GM21737 (cell line): ENCODE data around the gene ST3GAL3.

Experiments
- ATAC-seq: cut with Tn5 transposase; IDR thresholded peaks from one replicate; pipeline ENCODE4 v1.9.1; 2021; ENCODE audit warnings: mild to moderate bottlenecking, moderate library complexity; ENCODE audit not compliant: unreplicated experiment

The ST3GAL3 gene

GRCh38 chr1:43847290-43847689 is 140.0 kb downstream of the ST3GAL3 start:
- no peak for ATAC-seq

GRCh38 chr1:43847882-43848281 is 140.5 kb downstream of the ST3GAL3 start:
- ATAC-seq = no peak

- ATAC-seq = no peak
These were observed 142.3 kb downstream of the ST3GAL3 start for GRCh38 chr1:43849670-43850069.

GRCh38 chr1:43850591-43851233 is 143.4 kb downstream of the ST3GAL3 start:
- ATAC-seq = no peak

- no peak for ATAC-seq
These were observed 144.4 kb downstream of the ST3GAL3 start for GRCh38 chr1:43851561-43852338.

GRCh38 chr1:43853161-43853921 is 146.0 kb downstream of the ST3GAL3 start:
- no peak for ATAC-seq

- ATAC-seq = no peak
These were observed 147.1 kb downstream of the ST3GAL3 start for GRCh38 chr1:43854473-43854872.

- ATAC-seq = no peak
These were observed 148.9 kb downstream of the ST3GAL3 start for GRCh38 chr1:43856188-43856587.

GRCh38 chr1:43857163-43857562 is 149.8 kb downstream of the ST3GAL3 start:
- no peak for ATAC-seq

GRCh38 chr1:43858324-43858723 is 151.0 kb downstream of the ST3GAL3 start:
- ATAC-seq = no peak

GRCh38 chr1:43861337-43861736 is 154.0 kb downstream of the ST3GAL3 start:
- ATAC-seq = no peak

GRCh38 chr1:43861988-43862735 is 154.8 kb downstream of the ST3GAL3 start:
- no peak for ATAC-seq

GRCh38 chr1:43864111-43865045 is 157.0 kb downstream of the ST3GAL3 start:
- ATAC-seq = no peak

- no peak for ATAC-seq
These were observed 158.9 kb downstream of the ST3GAL3 start for GRCh38 chr1:43866201-43866600.

- no peak for ATAC-seq
These were observed 160.8 kb downstream of the ST3GAL3 start for GRCh38 chr1:43867976-43868740.

- ATAC-seq = no peak
These were observed 161.4 kb downstream of the ST3GAL3 start for GRCh38 chr1:43868741-43869067.

GRCh38 chr1:43870306-43870705 is 163.0 kb downstream of the ST3GAL3 start:
- no peak for ATAC-seq

GRCh38 chr1:43871181-43871910 is 164.0 kb downstream of the ST3GAL3 start:
- ATAC-seq = no peak

GRCh38 chr1:43872280-43872679 is 164.9 kb downstream of the ST3GAL3 start:
- no peak for ATAC-seq
